GM23338 (cell line): ENCODE measurements around the gene PRELID3B. TPM values are rescaled to one million over a fixed set of nuclear protein-coding genes. Genes with fewer than 3 reads are reported as not detected.

Experiments
- ATAC-seq: fragments of 200-7000 bp; cut with Tn5 transposase; 3 replicates; pipeline ENCODE4 v1.9.1; 2020
- DNase-seq: peaks from one replicate; pipeline ENCODE4 v3.0.0-alpha.2; 2015; ENCODE audit warnings: low spot score
- H2AFZ ChIP-seq: fragments of 200-600 bp; sonication (generic); 2 replicates; pipeline ENCODE4 v1.8.0; 2016; ENCODE audit warnings: antibody characterized with exemption, mild to moderate bottlenecking, moderate library complexity
- H3F3A ChIP-seq: fragments of 200-600 bp; sonication (generic); replicated peaks from 2 replicates; pipeline ENCODE4 v1.8.0; 2017; ENCODE audit warnings: antibody characterized with exemption, mixed run types, low read depth
- H3K27ac ChIP-seq: fragments of 200-600 bp; sonication (generic); 2 replicates; pipeline ENCODE4 v1.6.1; 2016; ENCODE audit warnings: low read depth
- H3K27me3 ChIP-seq: fragments of 200-600 bp; sonication (generic); 2 replicates; pipeline ENCODE4 v1.8.0; 2016; ENCODE audit warnings: mild to moderate bottlenecking, mixed run types, moderate library complexity; ENCODE audit not compliant: insufficient read depth
- H3K36me3 ChIP-seq: fragments of 200-600 bp; sonication (generic); 2 replicates; pipeline ENCODE4 v1.8.0; 2016; ENCODE audit warnings: mild to moderate bottlenecking; ENCODE audit not compliant: insufficient read depth
- H3K4me1 ChIP-seq: fragments of 200-600 bp; sonication (generic); 2 replicates; pipeline ENCODE4 v1.8.0; 2016; ENCODE audit warnings: mild to moderate bottlenecking, moderate library complexity; ENCODE audit not compliant: insufficient read depth
- H3K4me2 ChIP-seq: fragments of 200-600 bp; sonication (generic); 2 replicates; pipeline ENCODE4 v1.7.1; 2017; ENCODE audit warnings: mixed run types
- H3K4me3 ChIP-seq: fragments of 200-600 bp; sonication (generic); 2 replicates; pipeline ENCODE4 v1.6.1; 2016; ENCODE audit warnings: mixed run types
- H3K79me2 ChIP-seq: fragments of 200-600 bp; sonication (generic); replicated peaks from 2 replicates; pipeline ENCODE4 v1.8.0; 2017; ENCODE audit warnings: mild to moderate bottlenecking; ENCODE audit not compliant: insufficient read depth
- H3K9me2 ChIP-seq: fragments of 200-600 bp; sonication (generic); 2 replicates; pipeline ENCODE4 v1.8.0; 2017; ENCODE audit not compliant: insufficient read depth
- H4K20me1 ChIP-seq: fragments of 200-600 bp; sonication (generic); replicated peaks from 2 replicates; pipeline ENCODE4 v1.8.0; 2017; ENCODE audit warnings: mild to moderate bottlenecking; ENCODE audit not compliant: insufficient read depth
- H3K27ac Mint-ChIP-seq: 2 replicates; pipeline ENCODE4 v1.8.0; 2020; ENCODE audit warnings: inconsistent platforms, mild to moderate bottlenecking, moderate library complexity, mixed read lengths
- H3K27me3 Mint-ChIP-seq: 3 replicates; pipeline ENCODE4 v1.8.0; 2022; ENCODE audit warnings: low read depth, mild to moderate bottlenecking, moderate library complexity, mixed read lengths, inconsistent platforms; ENCODE audit not compliant: insufficient read depth, poor library complexity
- H3K36me3 Mint-ChIP-seq: 3 replicates; pipeline ENCODE4 v1.8.0; 2021; ENCODE audit warnings: low read depth, mild to moderate bottlenecking, inconsistent platforms, moderate library complexity, mixed read lengths
- H3K4me1 Mint-ChIP-seq: 3 replicates; pipeline ENCODE4 v1.8.0; 2020; ENCODE audit warnings: mild to moderate bottlenecking, inconsistent platforms, mixed read lengths
- H3K4me3 Mint-ChIP-seq: 3 replicates; pipeline ENCODE4 v1.8.0; 2021; ENCODE audit warnings: moderate library complexity, mild to moderate bottlenecking, inconsistent platforms, mixed read lengths
- H3K9me3 Mint-ChIP-seq: 3 replicates; pipeline ENCODE4 v1.8.0; 2020; ENCODE audit warnings: moderate library complexity, mild to moderate bottlenecking, inconsistent platforms, mixed read lengths
- CREB1 ChIP-seq: fragments of 250-450 bp; sonication (Bioruptor Pico); IDR thresholded peaks from 2 replicates; pipeline ENCODE4 v1.5.0; 2020; ENCODE audit warnings: low read depth, mild to moderate bottlenecking, moderate library complexity
- CTCF ChIP-seq, 2 experiments: fragments of 200-600 bp in 1 of 2; sonication (generic) in 1 of 2; conservative IDR thresholded peaks; 2 replicates each; pipeline versions ENCODE4 v1.5.1 to v1.6.1; 2016 to 2017; ENCODE audit warnings: antibody characterized with exemption in 2 of 2, low read depth in 2 of 2, mild to moderate bottlenecking in 2 of 2, moderate library complexity in 1 of 2
- ETS1 ChIP-seq: IDR thresholded peaks from 2 replicates; pipeline ENCODE4 v1.6.1; 2016; ENCODE audit warnings: antibody characterized with exemption
- EZH2phosphoT487 ChIP-seq: fragments of 200-600 bp; sonication (generic); IDR thresholded peaks from one replicate; pipeline ENCODE4 v1.8.1; 2018; ENCODE audit warnings: antibody characterized with exemption; ENCODE audit not compliant: unreplicated experiment
- NANOG ChIP-seq: IDR thresholded peaks from 2 replicates; pipeline ENCODE4 v1.6.1; 2016; ENCODE audit warnings: antibody characterized with exemption, borderline replicate concordance
- POLR2AphosphoS5 ChIP-seq: IDR thresholded peaks from 2 replicates; pipeline ENCODE4 v1.6.1; 2016; ENCODE audit warnings: antibody characterized with exemption, low read depth
- REST ChIP-seq: IDR thresholded peaks from one replicate; pipeline ENCODE4 v1.6.1; 2018; ENCODE audit warnings: antibody characterized with exemption; ENCODE audit not compliant: unreplicated experiment
- STAT1 ChIP-seq: IDR thresholded peaks from one replicate; pipeline ENCODE4 v1.6.1; 2016; ENCODE audit warnings: antibody characterized with exemption; ENCODE audit not compliant: unreplicated experiment
- ZNF114 ChIP-seq: fragments of 250-450 bp; sonication (Bioruptor Pico); IDR thresholded peaks from 2 replicates; pipeline ENCODE4 v1.5.0; 2020; ENCODE audit warnings: mild to moderate bottlenecking, moderate library complexity
- ZNF331 ChIP-seq: fragments of 250-450 bp; sonication (Bioruptor Pico); IDR thresholded peaks from 2 replicates; pipeline ENCODE4 v1.5.0; 2020; ENCODE audit warnings: low read depth, mild to moderate bottlenecking, moderate library complexity
- polyA plus RNA-seq: library from polyadenylated mRNA; unstranded; fragments of >200 nt; fragmentation: Nextera tagmentation; extraction: Ambion mirVana; gene quantifications from 2 replicates; pipeline ENCODE4 v1.2.1, GENCODE V29; 2016
- total RNA-seq: library from RNA; depleted of rRNA; stranded (reverse); fragments of >200 nt; shearing (Covaris generic); gene quantifications from 2 replicates; pipeline ENCODE4 v1.2.3, GENCODE V29; 2014

The PRELID3B gene
- total and polyA plus RNA-seq, 2 experiments from 2014 or later: 42.7 to 43.6 TPM

DNA sequence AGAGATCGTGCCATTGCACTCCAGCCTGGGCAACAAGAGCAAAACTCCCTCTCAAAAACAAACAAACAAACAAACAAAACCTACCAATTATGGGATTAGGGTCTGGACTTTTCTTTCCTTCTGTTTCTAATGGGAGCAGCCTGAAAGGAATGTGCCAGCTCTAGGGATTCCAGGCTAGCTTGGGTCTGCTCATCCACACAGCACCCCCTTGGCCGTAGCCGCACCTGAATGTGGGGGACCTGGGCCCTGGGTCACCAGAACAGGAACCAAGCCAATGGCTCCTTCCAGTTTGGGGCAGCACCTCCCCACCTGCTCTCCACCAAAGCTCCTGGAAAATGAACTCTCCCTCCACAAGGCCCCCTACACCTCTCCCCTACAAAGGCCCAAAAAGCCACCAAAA lies 42.3 kb downstream of the PRELID3B start:
- peaks cover 16% of the 10 kb centered on the region for H3K27me3 Mint-ChIP-seq
- peaks cover 12% of the 10 kb centered on the region for H3K4me1 Mint-ChIP-seq
- H3K27ac Mint-ChIP-seq: no peak overlapping the region
- 0 out of 2 replicates have a peak, but pooled peaks cover 5% of the 10 kb centered on the region for H3K36me3 ChIP-seq
- peaks cover 4% of the 10 kb centered on the region; the same call in 1 of the 2 replicates for H3F3A ChIP-seq
- H3K9me2 ChIP-seq: no peaks in the 10 kb centered on the region
- H3K36me3 Mint-ChIP-seq: peaks cover 24% of the 10 kb centered on the region
- DNase-seq (no peak), ATAC-seq (no peak)
- H3K4me3 Mint-ChIP-seq: no peak overlapping the region
- H4K20me1 ChIP-seq: 0 out of 2 replicates have a peak, but pooled peaks cover 4% of the 10 kb centered on the region
- no peak overlapping the region for H3K4me3 ChIP-seq
- H3K9me3 Mint-ChIP-seq: no peaks in the 10 kb centered on the region
- H2AFZ ChIP-seq: no peak overlapping the region
- H3K79me2 ChIP-seq: no peaks in the 10 kb centered on the region
- H3K4me2 ChIP-seq: no peak overlapping the region
- H3K27ac ChIP-seq: no peak overlapping the region
- H3K27me3 ChIP-seq: no peaks in the 10 kb centered on the region
- no peak for TF ChIP-seq ZNF114 (CRISPR knock-in tag)
- TF ChIP-seq EZH2phosphoT487: no peak
- no peak for TF ChIP-seq ZNF331 (CRISPR knock-in tag)
- TF ChIP-seq REST: no peak
- H3K4me1 ChIP-seq: no peaks in the 10 kb centered on the region

DNA sequence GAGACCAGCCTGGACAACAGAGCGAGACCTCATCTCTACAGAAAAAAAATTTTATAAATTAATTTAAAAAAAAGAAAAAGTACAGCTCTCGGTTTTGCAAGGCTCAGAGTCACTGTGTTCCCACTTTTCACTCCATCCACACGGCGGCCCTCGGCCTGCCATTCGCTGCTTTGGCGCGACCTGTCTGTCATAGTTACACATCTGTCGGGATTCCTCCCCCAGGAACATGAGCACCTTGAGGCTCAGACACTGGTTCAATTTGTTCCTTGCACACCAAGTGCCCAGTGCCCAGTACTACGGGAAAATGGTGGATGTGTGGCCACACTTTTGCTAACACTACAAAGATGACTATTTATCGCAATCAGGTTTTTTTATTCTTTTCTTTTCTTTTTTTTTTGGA lies 43.9 kb downstream of the PRELID3B start:
- Histone ChIP-seq H3K4me3 (no peak overlapping the region), H3K36me3 (peaks cover 16% of the 10 kb centered on the region; the same call in 1 of the 2 replicates), H3F3A (peaks cover 4% of the 10 kb centered on the region; the same call in 1 of the 2 replicates), H3K4me1 (no peaks in the 10 kb centered on the region), H3K9me2 (no peaks in the 10 kb centered on the region), H4K20me1 (no peaks in the 10 kb centered on the region; the same call in 1 of the 2 replicates), H3K4me2 (no peak overlapping the region), H3K79me2 (no peaks in the 10 kb centered on the region), H3K27me3 (no peaks in the 10 kb centered on the region), H2AFZ (no peak overlapping the region), H3K27ac (no peak overlapping the region)
- ATAC-seq: no peak
- peaks cover 40% of the 10 kb centered on the region for H3K36me3 Mint-ChIP-seq
- no peaks in the 10 kb centered on the region for H3K9me3 Mint-ChIP-seq
- H3K4me1 Mint-ChIP-seq: no peaks in the 10 kb centered on the region
- DNase-seq: no peak
- H3K27me3 Mint-ChIP-seq: peaks cover 11% of the 10 kb centered on the region
- no peak overlapping the region for H3K4me3 Mint-ChIP-seq
- no peak overlapping the region for H3K27ac Mint-ChIP-seq
- TF ChIP-seq CTCF (conservative IDR thresholded peaks at IDR 0.05; ENCODE audit: low read depth in 2 of 2): no peak
- no peak for TF ChIP-seq STAT1
- no peak for TF ChIP-seq CREB1 (CRISPR knock-in tag)
- no peak for TF ChIP-seq ETS1
- TF ChIP-seq ZNF114 (CRISPR knock-in tag): no peak
- TF ChIP-seq POLR2AphosphoS5: no peak
- TF ChIP-seq ZNF331 (CRISPR knock-in tag): no peak
- no peak for TF ChIP-seq NANOG
- TF ChIP-seq REST: no peak
